ENCODE data around the gene IGSF22.
"Not testable (repeated sequence)": the region's sequence is repeated elsewhere in the genome, so short reads cannot be mapped to it uniquely, and the experiment has no call there.

The IGSF22 gene

GRCh38 chr11:18681949-18682348 is 44.0 kb downstream of the IGSF22 start:
- not testable (repeated sequence) for DNase-seq

DNA sequence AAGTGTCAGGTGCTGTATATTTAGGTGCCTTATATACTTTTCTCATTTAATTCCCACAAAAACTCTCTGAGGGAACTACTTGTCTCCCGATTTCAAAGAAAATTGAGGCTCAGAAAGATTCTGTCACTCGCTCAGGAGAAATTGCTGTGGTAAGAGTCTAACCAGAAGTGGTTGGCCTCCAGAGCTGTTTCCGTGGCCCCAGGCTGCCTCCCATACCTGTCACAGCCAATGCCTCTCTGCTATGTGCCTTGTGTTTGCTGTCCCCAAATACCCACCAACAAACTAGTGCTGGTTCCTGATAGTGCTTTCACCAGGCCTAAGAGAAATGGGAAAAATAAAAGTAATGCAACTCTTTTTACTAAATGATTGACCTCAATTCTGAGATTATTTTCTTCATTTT is 48.4 kb downstream of the IGSF22 start:
- no peak for DNase-seq

GRCh38 chr11:18676803-18677202 is 49.2 kb downstream of the IGSF22 start:
- no peak for DNase-seq

DNA sequence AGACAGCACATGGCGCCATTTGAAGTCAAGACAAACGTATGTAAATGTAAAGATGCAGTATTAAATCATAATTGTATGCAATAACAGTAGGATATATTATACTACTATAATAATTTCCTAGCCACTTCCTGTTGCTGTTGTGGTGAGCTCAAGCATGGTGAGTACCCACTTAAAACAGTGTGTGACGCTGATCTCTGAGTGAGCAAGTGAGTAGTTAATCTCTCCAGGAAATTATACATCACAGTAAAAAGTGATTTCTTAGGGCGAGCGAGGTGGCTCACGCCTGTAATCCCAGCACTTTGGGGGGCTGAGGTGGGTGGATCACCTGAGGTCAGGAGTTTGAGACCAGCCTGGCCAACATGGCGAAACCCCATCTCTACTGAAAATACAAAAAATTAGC is 53.8 kb downstream of the IGSF22 start:
- DNase-seq = not testable (repeated sequence)

DNA sequence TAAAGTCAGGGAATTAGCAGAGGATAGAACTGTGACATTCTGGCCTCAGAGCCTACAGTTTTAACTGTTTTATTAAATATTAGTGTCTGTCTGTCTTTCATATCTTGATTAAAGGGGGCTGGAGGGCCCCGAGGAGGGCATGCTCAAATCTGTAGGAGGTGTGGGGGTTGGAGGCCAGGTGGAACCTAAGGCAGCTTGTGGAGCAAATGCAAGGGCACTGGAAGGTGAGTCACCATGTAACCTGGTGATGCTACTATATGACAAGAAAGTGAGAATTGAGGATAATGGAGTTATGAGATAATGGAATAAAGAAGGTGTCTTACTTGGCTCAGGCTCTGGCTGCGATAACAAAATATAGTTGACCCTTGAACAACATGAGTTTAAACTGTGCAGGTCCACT is 54.7 kb downstream of the IGSF22 start:
- no peak for DNase-seq

DNA sequence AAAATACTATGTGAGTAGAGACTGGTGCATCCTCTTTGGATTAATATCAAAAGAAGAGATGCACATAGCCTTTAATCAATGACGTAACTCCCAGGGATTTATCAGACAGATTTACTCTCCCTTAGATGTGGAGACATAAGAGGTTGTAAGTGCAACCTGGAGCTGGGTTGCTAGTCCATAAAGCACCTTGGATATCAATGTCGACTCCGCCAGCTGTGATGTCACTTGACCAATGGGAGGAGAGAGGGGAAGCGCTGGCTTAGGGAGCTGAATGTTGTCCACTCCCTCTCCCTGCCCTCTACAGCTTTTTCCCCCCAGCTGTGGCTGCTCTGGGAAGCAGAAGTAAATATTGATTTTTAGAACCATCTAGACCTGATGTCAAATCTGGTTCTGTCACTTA is 56.3 kb downstream of the IGSF22 start:
- no peak for DNase-seq

DNA sequence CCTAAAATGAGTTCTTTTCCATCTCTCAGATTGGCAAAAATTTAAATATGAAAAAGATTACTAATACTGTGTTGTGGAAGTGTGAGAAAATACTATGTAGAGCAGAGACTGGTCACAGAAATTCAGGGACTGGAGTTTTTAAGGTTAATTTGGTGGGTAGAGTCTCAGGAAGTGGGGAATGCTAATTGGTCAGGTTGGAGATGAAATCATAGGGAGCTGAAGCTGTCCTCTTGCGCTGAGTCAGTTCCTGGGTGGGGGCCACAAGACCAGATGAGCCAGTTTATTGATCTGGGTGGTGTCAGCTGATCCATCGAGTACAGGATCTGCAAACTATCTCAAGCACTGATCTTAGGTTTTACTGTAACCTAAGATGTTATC is 56.8 kb downstream of the IGSF22 start:
- no peak for DNase-seq

DNA sequence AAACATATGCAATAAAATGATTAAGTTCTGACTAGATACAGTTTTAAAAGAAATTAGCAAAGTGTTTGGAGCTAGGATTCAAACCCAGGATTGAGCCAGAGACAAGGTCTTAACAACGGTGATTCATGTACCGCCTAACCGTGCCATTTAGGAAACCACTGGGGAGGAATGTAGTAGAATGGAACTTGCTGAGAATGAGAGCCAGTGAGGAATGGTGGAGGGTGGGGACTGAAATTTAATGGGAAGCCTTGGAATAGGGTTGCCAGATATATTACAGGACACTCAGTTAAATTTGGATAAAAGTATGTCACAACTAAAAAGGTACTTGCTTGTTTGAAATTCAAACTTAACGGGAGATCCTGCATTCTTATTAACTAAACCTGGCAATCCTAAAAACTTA is 57.9 kb downstream of the IGSF22 start:
- no peak for DNase-seq

GRCh38 chr11:18665353-18665872 is 60.6 kb downstream of the IGSF22 start:
- DNase-seq = not testable (repeated sequence)

- no peak for DNase-seq
Observed at GRCh38 chr11:18657673-18658072, 68.3 kb downstream of the IGSF22 start.

All from T1000 (cell line).